ENCODE data around the gene SSNA1.

Gene SSNA1

GRCh38 chr9:137168904-137169856 is 19.3 kb upstream of the SSNA1 start:
- peak; percentile 54 for DNase-seq

GRCh38 chr9:137169896-137170358 is 18.5 kb upstream of the SSNA1 start, which contains the start of gene LRRC26:
LRRC26 (minus strand) TSS chr9:137170051; CDS start chr9:137169943, 108 bp downstream.
- DNase-seq: no peak

- DNase-seq: no peak
Measured at GRCh38 chr9:137170486-137171148, 17.9 kb upstream of the SSNA1 start.

GRCh38 chr9:137171149-137171900 is 17.2 kb upstream of the SSNA1 start:
- no peak for DNase-seq

GRCh38 chr9:137172901-137173795 is 15.3 kb upstream of the SSNA1 start:
- no peak for DNase-seq

- no peak for DNase-seq
Measured at GRCh38 chr9:137173796-137174664, 14.4 kb upstream of the SSNA1 start.

GRCh38 chr9:137174722-137175293 is 13.7 kb upstream of the SSNA1 start:
- no peak for DNase-seq

GRCh38 chr9:137175345-137175961 is 13.0 kb upstream of the SSNA1 start:
- no peak for DNase-seq

- peak; percentile 2 for DNase-seq
Measured at GRCh38 chr9:137176302-137177182, 11.9 kb upstream of the SSNA1 start.

GRCh38 chr9:137178201-137178938 is 10.1 kb upstream of the SSNA1 start:
- DNase-seq: no peak

- no peak for DNase-seq
Measured at GRCh38 chr9:137178939-137179630, 9.4 kb upstream of the SSNA1 start.

- no peak for DNase-seq
Measured at GRCh38 chr9:137179761-137180160, 8.7 kb upstream of the SSNA1 start.

GRCh38 chr9:137180491-137180890 is 8.0 kb upstream of the SSNA1 start:
- no peak for DNase-seq

- no peak for DNase-seq
Measured at GRCh38 chr9:137181680-137182079, 6.8 kb upstream of the SSNA1 start.

GRCh38 chr9:137182836-137183235 is 5.6 kb upstream of the SSNA1 start:
- no peak for DNase-seq

- no peak for DNase-seq
Measured at GRCh38 chr9:137183980-137184595, 4.4 kb upstream of the SSNA1 start.
